ENCODE data around the gene RAI1. TPM values are rescaled to one million over a fixed set of nuclear protein-coding genes. Genes with fewer than 3 reads are reported as not detected.
A peak's percentile ranks its signal among the peaks of the same experiment; 100 is the strongest.

RAI1 gene
- total and polyA plus RNA-seq, 2 of the 8 experiments (the other 6 are each of a cell fraction or from before 2014, with no cell fraction given): 0.39 to 1.2 TPM

GRCh38 chr17:17859909-17860765 is 178.9 kb downstream of the RAI1 start (continued):
- TF ChIP-seq, protein P1, sequence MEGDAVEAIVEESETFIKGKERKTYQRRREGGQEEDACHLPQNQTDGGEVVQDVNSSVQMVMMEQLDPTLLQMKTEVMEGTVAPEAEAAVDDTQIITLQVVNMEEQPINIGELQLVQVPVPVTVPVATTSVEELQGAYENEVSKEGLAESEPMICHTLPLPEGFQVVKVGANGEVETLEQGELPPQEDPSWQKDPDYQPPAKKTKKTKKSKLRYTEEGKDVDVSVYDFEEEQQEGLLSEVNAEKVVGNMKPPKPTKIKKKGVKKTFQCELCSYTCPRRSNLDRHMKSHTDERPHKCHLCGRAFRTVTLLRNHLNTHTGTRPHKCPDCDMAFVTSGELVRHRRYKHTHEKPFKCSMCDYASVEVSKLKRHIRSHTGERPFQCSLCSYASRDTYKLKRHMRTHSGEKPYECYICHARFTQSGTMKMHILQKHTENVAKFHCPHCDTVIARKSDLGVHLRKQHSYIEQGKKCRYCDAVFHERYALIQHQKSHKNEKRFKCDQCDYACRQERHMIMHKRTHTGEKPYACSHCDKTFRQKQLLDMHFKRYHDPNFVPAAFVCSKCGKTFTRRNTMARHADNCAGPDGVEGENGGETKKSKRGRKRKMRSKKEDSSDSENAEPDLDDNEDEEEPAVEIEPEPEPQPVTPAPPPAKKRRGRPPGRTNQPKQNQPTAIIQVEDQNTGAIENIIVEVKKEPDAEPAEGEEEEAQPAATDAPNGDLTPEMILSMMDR (IDR thresholded peaks at IDR 0.05; ENCODE audit: control extremely low read depth in 1 of 3, insufficient read depth in 1 of 3, low read depth in 1 of 3, low read length in 3 of 3): peak; percentile 96 to 100 (median 99)
- no peak for TF ChIP-seq HDAC2 (IDR thresholded peaks at IDR 0.05; ENCODE audit: borderline replicate concordance in 1 of 2, low read depth in 2 of 2, low read length in 2 of 2)
- peak; percentile 45; the same call in 1 of the 2 replicates for TF ChIP-seq GABPA (IDR thresholded peaks at IDR 0.05; ENCODE audit: borderline replicate concordance, insufficient read depth, low read length)
- no peak for TF ChIP-seq TCF12 (IDR thresholded peaks at IDR 0.05; ENCODE audit: low read depth, low read length)
- TF ChIP-seq JUND (IDR thresholded peaks at IDR 0.05; ENCODE audit: low read length): no peak
- no peak for TF ChIP-seq HDAC6 (IDR thresholded peaks at IDR 0.05; ENCODE audit: low read depth, low read length)
- TF ChIP-seq BACH1 (IDR thresholded peaks at IDR 0.05; ENCODE audit: low read length): peak; percentile 30; the same call in 1 of the 2 replicates
- TF ChIP-seq SUZ12 (IDR thresholded peaks at IDR 0.05; ENCODE audit: low read length): no peak
- TF ChIP-seq MAX (IDR thresholded peaks at IDR 0.05): 0 out of 2 replicates have a peak, but pooled peaks have one; percentile 40
- no peak for TF ChIP-seq SP1 (IDR thresholded peaks at IDR 0.05; ENCODE audit: low read depth, low read length)

All from H1 (cell line).